ENCODE data around the gene EXD2.

DNA sequence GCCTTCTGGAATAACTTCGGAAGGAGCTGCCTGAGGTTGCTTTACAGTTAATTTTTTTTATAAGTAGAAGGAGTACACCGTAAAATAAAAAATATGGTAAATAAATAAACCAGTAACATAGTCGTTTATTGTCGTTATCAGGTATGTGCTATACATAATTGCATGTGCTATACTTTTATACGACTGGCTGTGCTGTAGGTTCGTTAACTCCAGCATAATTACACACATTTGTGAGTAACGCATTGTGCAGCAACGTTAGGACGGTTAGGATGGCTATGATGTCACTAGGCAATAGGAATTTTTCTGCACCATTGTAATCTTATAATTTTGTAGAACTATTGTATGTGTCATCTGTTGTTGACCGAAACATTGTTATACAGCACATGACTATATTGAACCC is 8.5 kb downstream of the EXD2 start:
- TF ChIP-seq, protein P1, sequence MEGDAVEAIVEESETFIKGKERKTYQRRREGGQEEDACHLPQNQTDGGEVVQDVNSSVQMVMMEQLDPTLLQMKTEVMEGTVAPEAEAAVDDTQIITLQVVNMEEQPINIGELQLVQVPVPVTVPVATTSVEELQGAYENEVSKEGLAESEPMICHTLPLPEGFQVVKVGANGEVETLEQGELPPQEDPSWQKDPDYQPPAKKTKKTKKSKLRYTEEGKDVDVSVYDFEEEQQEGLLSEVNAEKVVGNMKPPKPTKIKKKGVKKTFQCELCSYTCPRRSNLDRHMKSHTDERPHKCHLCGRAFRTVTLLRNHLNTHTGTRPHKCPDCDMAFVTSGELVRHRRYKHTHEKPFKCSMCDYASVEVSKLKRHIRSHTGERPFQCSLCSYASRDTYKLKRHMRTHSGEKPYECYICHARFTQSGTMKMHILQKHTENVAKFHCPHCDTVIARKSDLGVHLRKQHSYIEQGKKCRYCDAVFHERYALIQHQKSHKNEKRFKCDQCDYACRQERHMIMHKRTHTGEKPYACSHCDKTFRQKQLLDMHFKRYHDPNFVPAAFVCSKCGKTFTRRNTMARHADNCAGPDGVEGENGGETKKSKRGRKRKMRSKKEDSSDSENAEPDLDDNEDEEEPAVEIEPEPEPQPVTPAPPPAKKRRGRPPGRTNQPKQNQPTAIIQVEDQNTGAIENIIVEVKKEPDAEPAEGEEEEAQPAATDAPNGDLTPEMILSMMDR (IDR thresholded peaks at IDR 0.05): no peak
- TF ChIP-seq POLR2AphosphoS5 (IDR thresholded peaks at IDR 0.05; ENCODE audit: low read depth, low read length) (no peak), REST (IDR thresholded peaks at IDR 0.05; ENCODE audit: insufficient read depth in 1 of 2, low read depth in 2 of 2, low read length in 1 of 2) (no peak), SIN3A (IDR thresholded peaks at IDR 0.05; ENCODE audit: borderline replicate concordance, insufficient read depth, low read depth, low read length) (no peak)

Data from Panc1 (cell line).